NCI-H128 (cell line): ENCODE data around the gene LDLRAD2.
"Not testable (repeated sequence)": the region's sequence is repeated elsewhere in the genome, so short reads cannot be mapped to it uniquely, and the experiment has no call there.

Experiments used
- DNase-seq: peaks from one replicate; lab custom pipeline; 2025; ENCODE audit not compliant: unreplicated experiment; lab: John Stamatoyannopoulos, UW

LDLRAD2 gene, protein sequence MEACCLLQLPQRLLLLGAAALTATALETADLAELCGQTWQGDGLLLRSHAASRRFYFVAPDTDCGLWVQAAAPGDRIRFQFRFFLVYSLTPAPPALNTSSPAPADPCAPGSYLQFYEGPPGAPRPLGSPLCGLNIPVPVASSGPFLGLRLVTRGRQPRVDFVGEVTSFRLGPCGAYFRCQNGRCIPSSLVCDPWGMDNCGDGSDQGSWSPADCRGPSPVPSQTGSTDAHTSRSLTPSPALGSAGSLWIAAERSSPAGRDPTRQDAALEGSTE

DNA sequence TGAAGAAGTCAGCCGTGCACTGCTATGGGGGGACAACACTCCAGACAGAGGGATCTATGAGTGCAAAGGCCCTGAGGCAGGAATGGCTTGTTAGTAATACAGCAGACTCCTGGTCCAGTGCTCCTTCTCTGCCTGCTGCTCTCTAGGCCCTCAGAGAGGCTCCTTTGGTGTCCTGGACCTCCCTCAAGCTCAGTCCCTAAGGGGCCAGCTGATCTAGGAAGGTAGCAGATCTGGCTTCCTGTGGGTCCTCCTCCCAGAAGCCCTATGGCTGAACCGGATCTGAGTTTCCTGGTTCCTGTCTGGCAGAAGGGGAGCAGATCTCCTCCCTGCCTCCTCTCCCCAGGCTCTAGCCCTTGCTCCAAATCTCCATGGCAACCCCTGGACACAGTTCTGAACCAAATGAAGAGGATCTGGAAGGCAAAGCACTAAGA lies at the start of gene LDLRAD2:
TSS of gene LDLRAD2 (plus strand) at position 391 of the 431 bp plus-strand sequence. CDS start 187 bp downstream, outside the sequence.
- DNase-seq, result no peak

DNA sequence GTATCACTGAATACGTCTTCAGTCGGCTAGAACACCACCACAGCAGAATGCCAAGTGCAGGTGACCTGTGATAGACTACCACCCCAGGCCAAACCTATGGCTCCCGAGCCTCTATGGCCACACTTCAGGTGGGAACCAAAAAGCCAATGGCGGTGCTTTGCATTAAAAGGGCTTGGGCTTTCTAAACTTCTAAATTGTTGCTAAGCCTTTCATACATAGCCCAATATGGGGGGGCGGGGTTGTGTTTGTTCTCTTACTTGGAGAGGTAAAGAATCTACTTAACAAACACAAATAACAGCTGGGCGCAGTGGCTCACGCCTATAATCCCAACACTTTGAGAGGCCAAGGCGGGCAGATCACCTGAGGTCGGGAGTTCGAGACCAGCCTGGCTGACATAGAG lies 48.8 kb upstream of the LDLRAD2 start:
- DNase-seq, result no peak

DNA sequence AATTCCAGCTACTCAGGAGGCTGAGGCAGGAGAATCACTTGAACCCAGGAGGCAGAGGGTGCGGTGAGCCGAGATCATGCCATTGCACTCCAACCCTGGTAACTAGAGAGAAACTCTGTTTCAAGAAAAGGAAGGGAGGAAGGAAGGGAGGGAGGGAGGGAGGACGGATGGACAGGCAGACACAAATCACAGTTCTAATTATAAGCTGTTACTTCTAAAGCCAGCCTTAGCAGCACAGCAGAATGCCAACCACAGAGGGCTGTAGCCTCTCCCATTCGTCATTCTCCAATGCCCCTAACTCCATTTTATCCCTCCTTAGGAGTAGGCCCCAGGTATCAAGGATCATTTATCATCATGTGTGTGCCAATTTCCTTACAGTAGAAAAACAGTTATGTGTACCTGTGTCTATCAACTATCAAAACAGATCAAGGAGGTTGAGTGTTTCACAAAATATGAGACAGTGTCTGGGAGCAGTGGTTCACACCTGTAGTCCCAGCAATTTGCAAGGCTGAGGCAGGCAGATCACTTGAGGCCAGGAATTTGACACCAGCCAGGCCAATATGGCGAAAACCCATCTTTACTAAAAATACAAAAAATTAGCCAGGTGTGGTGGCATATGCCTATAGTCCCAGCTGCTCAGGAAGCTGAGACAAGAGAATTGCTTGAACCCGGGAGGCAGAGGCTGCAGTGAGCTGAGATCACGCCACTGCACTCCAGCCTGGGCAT lies 48.2 kb upstream of the LDLRAD2 start:
- no peak for DNase-seq

DNA sequence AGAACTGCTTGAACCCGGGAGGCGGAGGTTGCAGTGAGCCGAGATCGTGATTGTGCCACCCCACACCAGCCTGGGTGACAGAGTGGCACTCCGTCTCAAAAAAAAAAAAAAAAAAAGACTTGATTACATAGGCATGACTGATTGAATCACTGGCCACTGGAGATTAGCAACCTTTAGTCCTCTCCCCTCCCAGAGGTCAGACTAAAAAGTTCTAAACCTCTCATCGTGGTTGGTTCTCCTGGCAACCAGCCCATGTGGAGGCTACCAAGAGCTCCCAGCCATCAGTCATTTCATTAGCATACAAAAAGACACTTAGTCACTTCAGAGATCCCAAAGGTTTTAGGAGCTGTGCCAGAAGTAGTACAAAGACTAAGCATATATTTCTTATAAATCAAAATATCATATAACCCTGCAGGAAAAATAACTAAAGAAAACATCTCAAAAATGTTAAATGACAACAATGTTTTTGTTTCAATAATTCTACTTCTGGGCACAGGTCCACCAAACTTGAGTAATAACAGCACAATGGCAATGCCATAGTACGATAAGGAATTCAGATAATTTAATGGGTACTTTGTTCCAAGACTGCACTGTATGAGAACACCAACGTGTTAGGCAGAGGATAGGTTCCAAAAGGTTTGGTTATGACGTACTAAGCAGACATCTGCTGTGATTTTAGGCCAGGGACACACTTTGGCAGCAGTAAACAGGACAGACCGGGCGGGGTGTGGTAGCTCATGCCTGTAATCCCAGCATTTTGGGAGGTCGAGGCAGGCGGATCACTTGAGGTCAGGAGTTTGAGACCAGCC lies 47.2 kb upstream of the LDLRAD2 start:
- DNase-seq, result no peak

DNA sequence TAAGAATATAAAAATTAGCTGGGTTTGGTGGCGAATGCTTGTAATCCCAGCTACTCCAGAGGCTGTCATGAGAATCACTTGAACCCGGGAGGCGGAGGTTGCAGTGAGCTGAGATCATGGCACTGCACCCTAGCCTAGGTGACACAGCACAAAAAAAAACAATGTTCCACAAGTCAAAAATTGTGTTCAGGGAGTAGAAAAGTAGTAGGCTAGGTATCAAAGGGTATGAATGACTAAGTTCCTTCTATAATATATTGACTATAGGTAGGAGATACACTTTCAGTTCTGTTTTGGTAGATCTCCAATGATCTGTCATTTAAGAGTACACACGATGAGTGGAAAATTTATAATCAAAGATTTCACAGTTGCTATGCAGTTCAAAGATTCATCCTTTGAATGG lies 45.9 kb upstream of the LDLRAD2 start:
- no peak for DNase-seq

DNA sequence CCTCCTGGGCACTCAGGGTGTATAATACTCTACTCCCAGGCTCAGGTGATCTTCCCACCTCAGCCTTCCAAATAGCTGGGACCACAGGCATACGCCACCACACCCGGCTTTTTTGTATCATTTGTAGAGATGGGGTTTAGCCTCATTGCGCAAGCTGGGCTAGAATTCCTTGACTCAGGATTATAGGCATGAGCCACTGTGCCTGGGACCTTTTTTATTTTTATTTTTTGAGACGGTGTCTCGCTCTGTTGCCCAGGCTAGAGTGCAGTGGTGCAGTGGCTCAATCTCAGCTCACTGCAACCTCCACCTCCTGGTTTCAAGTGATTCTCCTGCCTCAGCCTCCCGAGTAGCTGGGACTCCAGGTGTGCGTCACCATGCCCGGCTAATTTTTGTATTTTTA lies 45.0 kb upstream of the LDLRAD2 start:
- DNase-seq, result not testable (repeated sequence)

DNA sequence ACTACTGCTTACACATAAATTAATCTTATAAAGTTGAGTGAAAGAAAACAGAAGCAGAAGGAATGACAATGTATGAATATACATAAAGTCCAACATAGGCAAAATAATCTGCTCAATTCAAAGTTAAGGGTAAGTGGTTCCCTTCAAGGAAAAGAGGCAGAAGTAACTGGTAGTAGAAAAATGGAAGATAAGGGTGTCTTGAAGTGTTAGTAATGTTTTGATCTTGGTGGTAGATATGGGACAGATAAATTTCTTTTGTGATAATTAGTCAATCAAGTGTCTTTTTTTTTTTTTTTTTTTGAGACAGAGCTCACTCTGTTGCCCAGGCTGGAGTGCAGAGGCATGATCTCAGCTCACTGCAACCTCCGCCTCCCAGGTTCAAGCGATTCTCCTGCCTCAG lies 41.9 kb upstream of the LDLRAD2 start:
- no peak for DNase-seq

DNA sequence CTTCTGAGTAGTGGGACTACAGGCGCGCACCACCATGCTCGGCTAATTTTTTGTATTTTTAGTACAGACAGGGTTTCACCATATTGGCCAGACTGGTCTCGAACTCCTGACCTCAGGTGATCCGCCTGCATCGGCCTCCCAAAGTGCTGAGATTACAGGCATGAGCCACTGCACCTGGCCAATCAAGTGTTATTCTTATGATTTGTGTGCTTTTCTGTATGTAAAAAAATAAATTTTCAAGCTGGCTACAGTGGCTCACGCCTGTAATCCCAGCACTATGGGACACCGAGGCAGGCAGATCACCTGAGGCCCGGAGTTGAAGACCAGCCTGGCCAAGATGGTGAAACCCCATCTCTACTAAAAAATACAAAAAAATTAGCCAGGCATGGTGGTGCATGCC lies 41.5 kb upstream of the LDLRAD2 start:
- DNase-seq, result not testable (repeated sequence)

DNA sequence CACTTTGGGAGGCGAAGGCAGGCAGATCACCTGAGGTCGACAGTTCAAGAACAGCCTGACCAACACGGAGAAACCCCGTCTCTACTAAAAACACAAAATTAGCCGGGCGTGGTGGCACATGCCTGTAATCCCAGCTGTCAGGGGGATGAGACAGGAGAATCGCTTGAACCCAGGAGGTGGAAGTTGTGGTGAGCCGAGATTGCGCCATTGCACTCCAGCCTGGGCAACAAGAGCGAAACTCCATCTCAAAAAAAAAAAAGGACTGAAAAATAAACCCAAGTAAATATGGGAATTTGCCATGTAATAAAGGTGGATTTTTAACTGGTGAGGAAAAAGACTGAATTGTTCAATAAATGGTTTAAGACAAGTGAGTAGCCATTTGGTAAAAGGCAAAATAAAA lies 40.4 kb upstream of the LDLRAD2 start:
- not testable (repeated sequence) for DNase-seq

DNA sequence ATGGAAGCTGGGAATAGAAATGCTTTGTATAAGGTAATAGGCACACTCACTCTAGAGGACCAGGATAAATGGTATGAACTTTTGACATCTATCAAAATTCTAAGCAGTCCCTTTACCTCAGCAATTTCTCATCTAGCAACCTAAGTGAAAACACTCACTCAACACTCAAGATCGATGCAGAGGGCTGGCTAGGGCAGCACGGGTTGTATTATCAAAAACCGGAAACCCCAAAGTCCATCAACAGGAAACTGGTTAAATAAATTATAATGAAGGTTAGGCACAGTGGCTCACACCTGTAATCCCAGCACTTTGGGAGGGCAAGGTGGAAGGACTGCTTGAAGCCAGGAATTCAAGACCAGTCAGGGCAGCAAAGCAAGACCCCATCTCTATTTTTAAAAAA lies 38.5 kb upstream of the LDLRAD2 start:
- DNase-seq, result no peak

DNA sequence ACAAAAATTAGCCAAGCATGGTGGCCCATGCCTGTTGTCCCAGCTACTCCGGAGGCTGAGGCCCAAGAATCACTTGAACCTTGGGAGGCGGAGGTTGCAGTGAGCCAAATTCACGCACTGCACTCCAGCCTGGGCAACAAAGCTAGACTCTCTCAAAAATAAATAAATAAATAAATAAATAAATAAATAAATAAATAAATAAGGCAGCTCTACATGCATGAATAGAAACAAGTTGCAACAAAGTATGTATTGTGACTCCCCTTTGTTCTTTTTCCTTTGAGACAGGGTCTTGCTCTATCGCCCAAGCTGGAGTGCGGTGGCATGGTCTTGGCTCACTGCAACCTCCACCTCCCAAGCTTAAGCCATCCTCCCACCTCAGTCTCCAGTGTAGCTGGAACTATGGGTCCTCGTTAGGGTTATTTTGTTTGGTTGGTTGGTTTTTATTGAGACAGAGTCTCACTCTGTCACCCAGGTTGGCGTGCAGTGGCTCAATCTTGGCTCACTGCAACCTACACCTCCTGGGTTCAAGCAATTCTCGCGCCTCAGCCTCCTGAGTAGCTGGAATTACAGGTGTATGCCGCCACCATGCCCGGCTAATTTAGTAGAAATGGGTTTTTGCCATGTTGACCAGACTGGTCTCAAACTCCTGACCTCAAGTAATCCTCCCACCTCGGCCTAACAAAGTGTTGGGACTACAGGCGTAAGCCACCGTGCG lies 37.1 kb upstream of the LDLRAD2 start:
- DNase-seq, result no peak

DNA sequence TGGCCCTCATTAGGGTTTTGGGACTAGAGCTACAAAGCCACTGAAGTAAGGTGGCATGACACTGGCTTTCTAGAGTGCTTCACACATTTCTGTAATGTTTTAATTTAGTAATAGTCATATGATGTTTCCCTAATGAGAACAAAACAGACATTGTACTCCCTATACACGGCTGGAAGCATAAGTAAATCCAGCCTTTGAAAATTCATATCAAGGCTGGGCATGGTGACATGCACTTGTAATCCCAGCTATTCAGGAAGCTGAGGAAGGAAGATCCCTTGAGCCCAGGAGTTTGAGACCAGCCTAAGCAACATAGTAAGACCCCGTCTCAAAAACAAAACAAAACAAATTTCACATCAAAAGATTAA lies 36.5 kb upstream of the LDLRAD2 start:
- no peak for DNase-seq

DNA sequence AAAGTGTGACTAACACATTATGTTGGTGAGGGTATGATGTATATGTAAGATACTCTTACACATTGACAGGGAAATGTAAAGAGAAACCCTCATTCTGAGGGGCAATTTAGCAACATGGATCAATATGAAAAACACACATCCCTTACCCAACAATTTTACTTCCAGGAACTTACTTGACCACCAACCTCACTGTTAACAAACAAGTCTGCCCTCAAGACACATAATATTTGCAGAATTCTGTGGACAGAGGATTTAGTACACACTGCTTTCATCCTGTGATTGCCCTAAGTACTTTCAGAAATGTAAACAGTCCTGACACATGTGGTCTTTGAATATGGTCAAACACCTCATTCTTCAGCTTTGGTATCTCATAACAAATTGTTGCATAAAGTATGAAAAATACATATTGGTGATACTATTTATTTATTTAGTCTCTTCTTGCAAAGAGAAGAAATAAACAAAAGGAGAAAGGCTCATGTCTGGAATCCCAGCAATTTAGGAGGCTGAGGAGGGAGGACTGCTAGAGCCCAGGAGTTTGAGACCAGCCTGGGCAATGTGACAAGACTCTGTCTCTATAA lies 36.0 kb upstream of the LDLRAD2 start:
- DNase-seq, result no peak

DNA sequence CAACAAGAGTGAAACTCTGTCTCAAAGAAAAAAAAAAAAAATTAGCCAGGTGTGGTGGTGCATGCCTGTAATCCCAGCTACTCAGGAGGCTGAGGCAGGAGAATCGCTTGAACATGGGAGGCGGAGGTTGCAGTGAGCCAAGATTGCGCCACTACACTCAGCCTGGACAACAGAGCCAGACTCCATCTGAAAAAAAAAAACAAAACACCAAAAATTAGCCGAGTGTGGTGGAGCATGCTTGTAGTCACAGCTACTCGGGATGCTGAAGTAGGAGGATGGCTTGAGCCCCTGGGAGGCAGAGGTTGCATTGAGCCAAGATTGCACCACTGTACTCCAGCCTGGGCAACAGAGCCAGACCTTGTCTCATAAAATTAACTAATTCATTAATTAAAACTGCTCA lies 35.1 kb upstream of the LDLRAD2 start:
- DNase-seq, result not testable (repeated sequence)

DNA sequence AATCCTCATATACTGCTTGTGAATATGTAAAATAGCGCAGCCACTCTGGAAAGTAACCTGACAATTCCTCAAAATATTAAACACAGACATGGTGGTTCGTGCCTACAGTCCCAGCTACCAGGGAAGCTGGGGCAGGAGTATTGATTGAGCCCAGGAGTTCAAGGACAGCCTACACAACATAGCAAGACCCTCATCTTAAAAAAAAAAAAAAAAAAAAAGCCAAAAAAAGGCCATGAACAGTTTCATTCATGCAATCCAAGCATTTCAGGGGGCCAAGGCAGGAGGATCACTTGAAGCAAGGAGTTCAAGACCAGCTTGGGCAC lies 33.7 kb upstream of the LDLRAD2 start:
- no peak for DNase-seq

DNA sequence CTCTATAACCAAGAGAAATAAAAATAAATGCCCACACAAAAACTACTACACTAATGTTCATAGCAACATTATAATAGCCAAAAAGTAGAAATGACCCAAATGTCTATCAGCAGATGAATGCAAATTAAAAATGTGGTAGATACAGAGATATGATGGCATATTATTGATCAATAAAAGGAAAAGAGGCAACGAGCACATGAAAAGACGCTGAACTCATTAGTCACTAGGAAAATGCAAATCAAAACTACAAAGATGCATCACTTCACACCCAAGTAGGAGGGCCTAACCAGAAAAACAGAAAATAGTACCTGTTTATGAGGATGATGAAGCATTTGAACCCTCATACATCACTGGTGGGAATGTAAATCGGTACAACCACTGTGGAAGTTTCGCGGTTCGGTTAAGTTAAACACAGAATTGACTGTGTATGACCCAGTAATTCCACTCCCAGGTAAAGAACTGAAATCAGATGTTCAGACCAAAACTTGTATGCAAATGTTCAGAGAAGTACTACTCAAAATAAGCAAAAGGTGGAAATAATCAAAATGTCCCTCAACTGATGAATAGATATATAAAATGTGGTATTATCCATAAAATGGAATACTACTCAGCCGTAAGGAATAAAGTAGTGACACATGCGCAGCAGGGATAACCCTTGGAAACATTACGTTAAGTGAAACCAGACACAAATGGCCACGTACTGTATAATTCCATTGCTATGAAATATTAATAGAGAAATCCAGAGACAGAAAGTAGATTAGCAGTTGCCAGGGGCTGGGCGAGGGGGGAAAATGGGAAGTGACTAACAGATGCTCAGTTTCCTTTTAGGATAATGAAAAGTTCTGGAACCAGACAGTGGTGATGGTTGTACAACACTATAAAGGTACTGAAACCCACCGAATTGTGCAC lies 32.2 kb upstream of the LDLRAD2 start:
- DNase-seq, result no peak

DNA sequence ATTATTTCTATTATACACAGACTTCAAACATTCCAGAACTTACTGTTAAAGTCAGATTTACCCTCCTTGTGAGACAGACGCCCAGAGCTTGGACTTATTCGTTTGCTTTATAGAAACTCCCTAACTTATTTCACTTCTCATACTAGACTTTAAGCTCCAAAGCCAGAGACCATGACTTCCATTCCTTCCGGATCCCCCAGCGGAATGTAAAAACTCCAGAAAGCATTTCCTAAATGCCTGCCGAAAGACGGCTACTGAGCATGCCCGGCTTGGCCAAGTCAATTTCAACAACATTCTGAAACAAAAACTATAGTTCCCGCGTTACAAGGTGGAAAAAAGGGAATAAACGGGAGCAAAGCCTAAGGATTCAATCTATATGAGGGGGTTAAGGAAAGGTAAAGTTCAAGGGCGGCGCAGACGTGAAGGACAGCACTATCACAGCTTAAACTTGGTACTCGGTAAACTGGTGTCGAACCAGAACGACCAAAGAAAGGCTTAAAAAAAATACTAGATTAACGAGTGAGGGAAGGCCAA lies 30.2 kb upstream of the LDLRAD2 start:
- no peak for DNase-seq

DNA sequence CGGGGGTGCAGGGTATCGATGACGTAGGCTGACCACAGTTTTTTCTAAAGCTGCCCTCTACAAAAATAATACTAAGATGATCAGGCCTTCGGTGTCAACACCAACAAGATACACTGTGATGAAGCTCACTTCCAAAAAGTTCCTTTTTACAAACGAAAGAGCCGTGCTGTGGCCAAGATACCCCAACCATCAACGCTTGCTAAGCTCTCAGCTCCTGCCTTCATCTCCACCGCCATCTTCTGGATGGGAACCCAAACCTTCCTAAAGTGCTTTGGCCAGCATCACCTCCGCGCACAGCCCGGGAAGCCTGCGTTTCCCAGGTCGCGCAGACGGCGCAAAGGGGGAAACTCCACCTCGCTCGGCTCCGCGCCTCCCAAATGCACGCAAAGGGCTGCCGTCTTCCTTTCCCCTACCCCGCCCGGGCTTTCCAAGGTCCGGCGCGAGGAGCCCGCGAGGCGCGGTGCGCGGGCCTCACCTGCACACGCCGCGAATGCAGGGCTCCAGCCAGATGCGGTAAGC lies 29.7 kb upstream of the LDLRAD2 start:
- peak; percentile 50 for DNase-seq

DNA sequence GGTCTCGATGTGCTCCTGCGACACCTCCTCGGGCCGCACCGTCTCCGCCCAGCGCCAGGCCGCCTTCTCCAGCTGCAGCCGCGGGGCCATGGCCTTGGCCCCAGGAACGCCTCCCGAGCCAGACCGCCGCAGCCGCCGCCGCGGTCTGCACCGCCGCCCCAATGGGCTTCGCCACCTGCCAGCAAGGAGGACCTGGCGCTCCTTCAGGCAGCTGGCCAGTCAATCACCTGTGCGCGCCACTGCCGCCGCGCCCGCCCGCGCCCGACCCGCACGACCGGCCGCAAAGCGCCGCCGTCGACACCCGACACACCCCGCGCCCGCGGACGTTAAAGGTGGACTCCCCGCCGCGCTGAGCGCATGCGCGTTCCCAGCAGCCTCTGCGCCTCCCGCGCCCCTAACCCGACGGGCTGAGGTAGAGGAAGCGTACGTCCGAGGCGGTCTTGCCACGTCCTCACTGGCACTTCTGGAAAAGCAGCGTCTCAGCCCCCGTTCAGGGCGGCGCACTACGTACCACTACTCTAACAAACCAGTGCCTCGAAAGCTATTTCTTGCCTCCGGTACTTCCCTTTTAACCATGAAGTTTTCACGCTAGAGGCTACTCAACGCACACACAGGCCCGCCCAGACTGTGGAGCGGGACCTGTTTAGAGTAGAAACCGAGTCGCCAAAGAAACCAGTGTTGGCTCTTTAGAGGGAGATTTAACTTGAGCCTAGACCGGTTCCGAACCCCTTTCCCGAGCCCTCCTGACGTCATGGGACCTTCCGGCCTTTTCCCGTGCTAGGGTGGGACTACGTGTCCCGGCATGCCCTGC lies 29.0 kb upstream of the LDLRAD2 start, which contains the start of gene USP48:
TSS of gene USP48 (minus strand) at position 282 of the 811 bp plus-strand sequence. CDS start at position 90, 192 bp downstream.
- peak; percentile 97 for DNase-seq
